ENCODE data around the gene ARL15.

DNA sequence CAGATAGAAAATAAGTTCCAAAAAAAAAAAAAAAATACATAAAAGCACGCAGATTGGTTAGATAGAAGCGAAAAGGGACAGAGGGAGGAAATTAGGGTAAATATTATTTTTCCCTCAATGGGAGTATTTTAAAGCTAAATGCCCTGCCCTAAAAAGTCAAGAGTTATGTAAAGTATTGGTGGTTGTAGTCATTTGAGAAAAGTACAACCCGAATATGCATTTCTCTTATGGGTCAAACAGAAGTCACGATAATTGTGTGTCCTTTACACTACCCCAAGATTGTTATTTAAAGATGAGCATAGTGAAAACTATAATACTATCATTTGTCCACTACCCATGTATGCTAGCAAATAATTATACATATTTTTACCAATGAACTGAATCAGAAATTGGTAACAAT, 381.2 kb downstream of the ARL15 start:
- TF ChIP-seq EP300 (IDR thresholded peaks at IDR 0.05) (no peak), POLR2AphosphoS5 (IDR thresholded peaks at IDR 0.05) (no peak), POLR2A (IDR thresholded peaks at IDR 0.05) (no peak)
- TF ChIP-seq, protein P1, sequence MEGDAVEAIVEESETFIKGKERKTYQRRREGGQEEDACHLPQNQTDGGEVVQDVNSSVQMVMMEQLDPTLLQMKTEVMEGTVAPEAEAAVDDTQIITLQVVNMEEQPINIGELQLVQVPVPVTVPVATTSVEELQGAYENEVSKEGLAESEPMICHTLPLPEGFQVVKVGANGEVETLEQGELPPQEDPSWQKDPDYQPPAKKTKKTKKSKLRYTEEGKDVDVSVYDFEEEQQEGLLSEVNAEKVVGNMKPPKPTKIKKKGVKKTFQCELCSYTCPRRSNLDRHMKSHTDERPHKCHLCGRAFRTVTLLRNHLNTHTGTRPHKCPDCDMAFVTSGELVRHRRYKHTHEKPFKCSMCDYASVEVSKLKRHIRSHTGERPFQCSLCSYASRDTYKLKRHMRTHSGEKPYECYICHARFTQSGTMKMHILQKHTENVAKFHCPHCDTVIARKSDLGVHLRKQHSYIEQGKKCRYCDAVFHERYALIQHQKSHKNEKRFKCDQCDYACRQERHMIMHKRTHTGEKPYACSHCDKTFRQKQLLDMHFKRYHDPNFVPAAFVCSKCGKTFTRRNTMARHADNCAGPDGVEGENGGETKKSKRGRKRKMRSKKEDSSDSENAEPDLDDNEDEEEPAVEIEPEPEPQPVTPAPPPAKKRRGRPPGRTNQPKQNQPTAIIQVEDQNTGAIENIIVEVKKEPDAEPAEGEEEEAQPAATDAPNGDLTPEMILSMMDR (IDR thresholded peaks at IDR 0.05): no peak

All from sigmoid colon (tissue), 4 donors.